ENCODE data around the gene CSNK1A1. TPM values are rescaled to one million over a fixed set of nuclear protein-coding genes. Genes with fewer than 3 reads are reported as not detected.

The CSNK1A1 gene
- total RNA-seq, 1 donor from 2014 or later, result 335 TPM

DNA sequence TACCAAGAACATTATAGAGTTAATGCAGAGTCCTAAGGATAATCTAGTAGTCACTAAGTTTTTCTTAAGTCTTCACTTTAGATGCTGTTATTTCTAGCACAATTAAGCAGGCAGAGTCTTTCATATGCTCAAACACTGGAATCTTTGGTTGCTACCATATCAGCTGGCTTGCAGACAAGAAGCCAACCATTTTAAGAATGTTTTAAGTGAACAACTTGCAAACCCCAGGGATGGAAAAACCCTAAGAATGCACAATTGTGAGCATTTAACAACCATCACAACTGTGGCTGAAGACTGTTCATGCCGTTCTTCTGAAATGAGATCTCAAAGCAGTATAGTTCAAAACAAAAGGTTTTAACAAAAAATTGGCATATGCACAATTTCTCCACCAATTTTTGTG is 55.1 kb downstream of the CSNK1A1 start:
- Histone ChIP-seq H3K9ac (no peak overlapping the region), H3K9me3 (ENCODE audit: low read depth) (no peaks in the 10 kb centered on the region), H3K79me2 (ENCODE audit: low read depth) (no peaks in the 10 kb centered on the region), H3F3A (ENCODE audit: low read depth) (peaks cover 84% of the 10 kb centered on the region), H3K27ac (no peak overlapping the region), H3K4me2 (no peak overlapping the region), H3K4me3 (no peak overlapping the region), H3K36me3 (peaks cover 26% of the 10 kb centered on the region), H3K27me3 (no peaks in the 10 kb centered on the region), H3K4me1 (no peaks in the 10 kb centered on the region), H2AFZ (replicated peaks) (no peak overlapping the region), H4K20me1 (ENCODE audit: low read depth) (peaks cover 5% of the 10 kb centered on the region)
- peaks cover 37% of the 10 kb centered on the region for H3K4me1 Mint-ChIP-seq
- H3K9me3 Mint-ChIP-seq, result no peaks in the 10 kb centered on the region
- no peak overlapping the region for H3K4me3 Mint-ChIP-seq
- peaks cover 16% of the 10 kb centered on the region for H3K36me3 Mint-ChIP-seq
- H3K27me3 Mint-ChIP-seq (ENCODE audit: insufficient read depth, low read depth), result no peaks in the 10 kb centered on the region
- no peak for DNase-seq (ENCODE audit: low spot score)
- TF ChIP-seq EZH2 (IDR thresholded peaks at IDR 0.05) (no peak), EZH2phosphoT487 (IDR thresholded peaks at IDR 0.05) (no peak)
- TF ChIP-seq, protein P1, sequence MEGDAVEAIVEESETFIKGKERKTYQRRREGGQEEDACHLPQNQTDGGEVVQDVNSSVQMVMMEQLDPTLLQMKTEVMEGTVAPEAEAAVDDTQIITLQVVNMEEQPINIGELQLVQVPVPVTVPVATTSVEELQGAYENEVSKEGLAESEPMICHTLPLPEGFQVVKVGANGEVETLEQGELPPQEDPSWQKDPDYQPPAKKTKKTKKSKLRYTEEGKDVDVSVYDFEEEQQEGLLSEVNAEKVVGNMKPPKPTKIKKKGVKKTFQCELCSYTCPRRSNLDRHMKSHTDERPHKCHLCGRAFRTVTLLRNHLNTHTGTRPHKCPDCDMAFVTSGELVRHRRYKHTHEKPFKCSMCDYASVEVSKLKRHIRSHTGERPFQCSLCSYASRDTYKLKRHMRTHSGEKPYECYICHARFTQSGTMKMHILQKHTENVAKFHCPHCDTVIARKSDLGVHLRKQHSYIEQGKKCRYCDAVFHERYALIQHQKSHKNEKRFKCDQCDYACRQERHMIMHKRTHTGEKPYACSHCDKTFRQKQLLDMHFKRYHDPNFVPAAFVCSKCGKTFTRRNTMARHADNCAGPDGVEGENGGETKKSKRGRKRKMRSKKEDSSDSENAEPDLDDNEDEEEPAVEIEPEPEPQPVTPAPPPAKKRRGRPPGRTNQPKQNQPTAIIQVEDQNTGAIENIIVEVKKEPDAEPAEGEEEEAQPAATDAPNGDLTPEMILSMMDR (IDR thresholded peaks at IDR 0.05), result no peak
- H3K27ac Mint-ChIP-seq, result peak overlapping the region; percentile 49

DNA sequence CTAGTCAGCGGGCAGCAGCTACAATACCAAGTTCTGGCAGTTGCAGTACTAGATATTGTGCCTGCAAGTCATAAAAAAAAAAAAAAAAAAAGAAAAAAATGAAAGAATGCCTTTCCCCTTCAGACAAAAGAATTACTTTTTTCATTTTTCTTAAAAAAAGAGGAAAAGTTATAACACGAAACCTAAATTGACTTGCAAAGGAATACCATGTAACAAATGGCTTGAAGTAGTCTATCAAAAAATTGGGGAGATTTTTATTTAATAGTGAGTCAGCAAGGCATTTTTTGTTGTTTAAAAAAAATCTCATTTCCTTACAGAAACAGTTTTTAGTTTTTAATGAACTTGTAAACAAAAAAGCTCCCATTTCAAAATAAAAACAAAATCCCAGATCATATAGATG is 55.6 kb downstream of the CSNK1A1 start:
- H3K9me3 ChIP-seq (ENCODE audit: low read depth), result no peaks in the 10 kb centered on the region
- no peak overlapping the region for H3K9ac ChIP-seq
- peaks cover 37% of the 10 kb centered on the region for H3K4me1 Mint-ChIP-seq
- H3K36me3 Mint-ChIP-seq, result peaks cover 11% of the 10 kb centered on the region
- H2AFZ ChIP-seq (replicated peaks), result no peak overlapping the region
- no peak for TF ChIP-seq EZH2phosphoT487 (IDR thresholded peaks at IDR 0.05)
- TF ChIP-seq, protein P1 (IDR thresholded peaks at IDR 0.05), result no peak
- TF ChIP-seq EZH2 (IDR thresholded peaks at IDR 0.05), result no peak
- no peak overlapping the region for H3K27ac ChIP-seq
- H3K4me2 ChIP-seq, result no peak overlapping the region
- peaks cover 82% of the 10 kb centered on the region for H3F3A ChIP-seq (ENCODE audit: low read depth)
- peaks cover 26% of the 10 kb centered on the region for H3K36me3 ChIP-seq
- no peak overlapping the region for H3K4me3 ChIP-seq
- no peak for DNase-seq (ENCODE audit: low spot score)
- H3K4me3 Mint-ChIP-seq, result no peak overlapping the region
- peaks cover 5% of the 10 kb centered on the region for H4K20me1 ChIP-seq (ENCODE audit: low read depth)
- no peaks in the 10 kb centered on the region for H3K27me3 ChIP-seq
- H3K27me3 Mint-ChIP-seq (ENCODE audit: insufficient read depth, low read depth), result no peaks in the 10 kb centered on the region
- no peaks in the 10 kb centered on the region for H3K79me2 ChIP-seq (ENCODE audit: low read depth)
- no peaks in the 10 kb centered on the region for H3K9me3 Mint-ChIP-seq
- peak overlapping the region; percentile 49 for H3K27ac Mint-ChIP-seq
- H3K4me1 ChIP-seq, result no peaks in the 10 kb centered on the region

DNA sequence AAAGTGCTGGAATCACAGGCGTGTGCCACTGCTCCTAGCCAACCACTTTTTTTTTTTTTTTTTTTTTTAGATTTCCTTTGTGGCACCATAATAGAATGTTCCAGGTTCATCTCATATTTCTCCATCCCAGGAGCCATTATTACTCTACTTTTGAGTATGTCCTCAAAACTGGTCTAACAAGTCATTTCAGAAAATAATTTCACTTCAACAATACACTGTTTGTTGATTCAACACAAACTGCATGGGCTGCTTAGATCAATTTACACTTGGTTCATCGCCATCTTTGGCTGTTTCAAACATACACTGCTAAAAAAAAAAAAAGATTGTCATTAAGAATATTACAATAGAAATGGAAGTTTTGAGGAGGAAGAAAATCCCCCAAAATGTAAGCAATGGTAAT is 57.9 kb downstream of the CSNK1A1 start:
- no peak for DNase-seq (ENCODE audit: low spot score)
- Histone ChIP-seq H3K27me3 (no peaks in the 10 kb centered on the region), H3K9me3 (ENCODE audit: low read depth) (no peaks in the 10 kb centered on the region), H3K36me3 (peaks cover 16% of the 10 kb centered on the region), H3K4me1 (no peaks in the 10 kb centered on the region), H3K9ac (no peak overlapping the region), H3K4me3 (no peak overlapping the region), H2AFZ (replicated peaks) (no peak overlapping the region), H3K4me2 (no peak overlapping the region), H3K79me2 (ENCODE audit: low read depth) (no peaks in the 10 kb centered on the region), H3F3A (ENCODE audit: low read depth) (peaks cover 69% of the 10 kb centered on the region), H4K20me1 (ENCODE audit: low read depth) (peaks cover 5% of the 10 kb centered on the region), H3K27ac (no peak overlapping the region)
- Mint-ChIP-seq H3K27ac (no peak overlapping the region), H3K27me3 (ENCODE audit: insufficient read depth, low read depth) (peaks cover 3% of the 10 kb centered on the region), H3K4me3 (no peak overlapping the region), H3K36me3 (peaks cover 8% of the 10 kb centered on the region), H3K4me1 (peaks cover 37% of the 10 kb centered on the region), H3K9me3 (no peaks in the 10 kb centered on the region)
- TF ChIP-seq, protein P1 (IDR thresholded peaks at IDR 0.05), result no peak
- TF ChIP-seq EZH2 (IDR thresholded peaks at IDR 0.05) (no peak), EZH2phosphoT487 (IDR thresholded peaks at IDR 0.05) (no peak)
